HG02759 (cell line): ENCODE results near the gene PRUNE2.
"Not testable (repeated sequence)": the region's sequence is repeated elsewhere in the genome, so short reads cannot be mapped to it uniquely, and the experiment has no call there.

Source experiments
- ATAC-seq: cut with Tn5 transposase; IDR thresholded peaks from one replicate; pipeline ENCODE4 v1.9.1; 2021; ENCODE audit warnings: mild to moderate bottlenecking, moderate library complexity; ENCODE audit not compliant: unreplicated experiment

PRUNE2 gene

DNA sequence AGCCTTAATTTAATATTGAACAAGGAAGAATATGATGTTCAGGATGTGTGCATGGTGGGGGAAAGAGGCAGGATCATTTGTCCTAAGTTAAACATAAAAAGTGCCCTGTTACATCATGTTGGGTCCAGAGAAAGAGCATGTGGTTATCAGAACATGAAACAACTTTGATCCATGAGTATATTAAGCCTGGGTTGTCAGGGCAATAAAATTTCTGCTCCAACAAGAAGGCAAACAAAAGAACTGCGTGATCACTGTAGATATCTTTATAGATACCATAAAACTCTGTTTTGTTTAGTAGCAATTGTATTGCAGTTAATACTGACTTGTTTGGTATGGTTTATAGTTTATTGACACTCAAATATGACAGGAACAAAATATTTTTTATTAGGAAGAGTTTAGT lies 106.4 kb downstream of the PRUNE2 start:
- ATAC-seq, result no peak

GRCh38 chr9:76798527-76798926 lies 107.4 kb downstream of the PRUNE2 start:
- peak; percentile 44 for ATAC-seq

- ATAC-seq, result no peak
These were observed 109.6 kb downstream of the PRUNE2 start for GRCh38 chr9:76796296-76796695.

GRCh38 chr9:76793784-76794431 lies 112.0 kb downstream of the PRUNE2 start:
- ATAC-seq, result no peak

DNA sequence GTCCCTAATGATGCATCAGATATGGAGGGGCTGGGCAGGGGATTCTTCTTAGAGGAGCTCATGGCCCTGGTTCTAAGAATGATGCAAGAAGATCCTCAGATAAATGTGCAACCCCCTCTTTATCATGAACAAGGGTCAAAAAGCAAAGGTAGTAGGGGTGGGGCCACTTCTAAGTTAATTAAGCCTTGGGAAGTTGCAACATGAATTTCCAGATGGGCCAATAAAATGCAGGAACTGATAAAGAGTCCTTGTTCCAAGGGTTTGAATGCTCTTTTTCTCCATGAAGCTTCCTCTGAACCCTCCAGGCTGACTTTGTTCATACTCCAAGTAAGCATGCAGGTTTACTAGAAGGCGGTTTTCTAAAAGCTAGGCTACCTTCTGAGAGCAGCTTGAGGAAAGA lies 116.1 kb downstream of the PRUNE2 start:
- ATAC-seq, result no peak

DNA sequence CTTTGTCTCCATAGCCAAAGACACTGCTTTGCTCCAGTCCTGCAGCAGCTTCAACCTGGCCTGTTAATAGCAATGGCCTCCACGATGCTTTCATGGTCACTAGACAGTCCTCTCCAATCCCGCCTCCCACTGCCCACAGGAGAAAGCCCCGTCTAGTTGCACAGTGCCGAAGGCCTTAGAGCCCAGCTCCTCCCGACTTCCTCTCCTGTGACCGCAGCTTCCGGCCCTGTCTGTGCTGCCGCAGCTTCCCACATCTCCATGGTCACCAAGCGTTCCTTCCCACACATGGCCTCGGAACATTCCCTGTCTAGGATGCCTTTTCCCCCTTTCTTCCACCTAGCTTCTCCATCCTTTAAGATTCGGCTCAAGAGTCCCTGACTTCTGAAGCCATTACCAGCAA lies 118.2 kb downstream of the PRUNE2 start:
- ATAC-seq, result no peak

DNA sequence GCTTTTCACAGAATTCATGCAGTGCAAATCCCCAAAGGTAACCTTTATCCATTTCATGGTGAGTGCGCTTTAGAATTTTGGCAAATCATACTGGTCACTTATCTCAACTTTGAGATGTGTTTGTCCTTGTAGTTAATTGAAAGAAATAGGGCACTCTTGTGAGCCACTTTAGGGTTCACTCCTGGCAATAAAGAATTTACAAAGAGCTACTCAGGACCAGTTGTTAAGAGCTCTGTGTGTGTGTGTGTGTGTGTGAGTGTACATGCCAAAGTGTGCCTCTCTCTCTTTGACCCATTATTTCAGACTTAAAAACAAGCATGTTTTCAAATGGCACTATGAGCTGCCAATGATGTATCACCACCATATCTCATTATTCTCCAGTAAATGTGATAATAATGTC lies 120.4 kb downstream of the PRUNE2 start:
- ATAC-seq, result no peak

DNA sequence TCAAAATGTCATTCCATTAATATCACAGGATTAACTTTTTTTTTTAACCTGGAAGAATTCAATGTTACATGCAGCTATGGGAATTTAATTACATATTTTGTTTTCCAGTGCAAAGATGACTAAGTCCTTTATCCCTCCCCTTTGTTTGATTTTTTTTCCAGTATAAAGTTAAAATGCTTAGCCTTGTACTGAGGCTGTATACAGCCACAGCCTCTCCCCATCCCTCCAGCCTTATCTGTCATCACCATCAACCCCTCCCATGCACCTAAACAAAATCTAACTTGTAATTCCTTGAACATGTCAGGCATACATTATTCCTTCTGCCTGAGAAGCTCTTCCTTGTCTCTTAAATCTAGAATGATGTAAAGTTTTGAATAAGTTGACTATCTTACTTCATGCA lies 121.0 kb downstream of the PRUNE2 start:
- no peak for ATAC-seq

DNA sequence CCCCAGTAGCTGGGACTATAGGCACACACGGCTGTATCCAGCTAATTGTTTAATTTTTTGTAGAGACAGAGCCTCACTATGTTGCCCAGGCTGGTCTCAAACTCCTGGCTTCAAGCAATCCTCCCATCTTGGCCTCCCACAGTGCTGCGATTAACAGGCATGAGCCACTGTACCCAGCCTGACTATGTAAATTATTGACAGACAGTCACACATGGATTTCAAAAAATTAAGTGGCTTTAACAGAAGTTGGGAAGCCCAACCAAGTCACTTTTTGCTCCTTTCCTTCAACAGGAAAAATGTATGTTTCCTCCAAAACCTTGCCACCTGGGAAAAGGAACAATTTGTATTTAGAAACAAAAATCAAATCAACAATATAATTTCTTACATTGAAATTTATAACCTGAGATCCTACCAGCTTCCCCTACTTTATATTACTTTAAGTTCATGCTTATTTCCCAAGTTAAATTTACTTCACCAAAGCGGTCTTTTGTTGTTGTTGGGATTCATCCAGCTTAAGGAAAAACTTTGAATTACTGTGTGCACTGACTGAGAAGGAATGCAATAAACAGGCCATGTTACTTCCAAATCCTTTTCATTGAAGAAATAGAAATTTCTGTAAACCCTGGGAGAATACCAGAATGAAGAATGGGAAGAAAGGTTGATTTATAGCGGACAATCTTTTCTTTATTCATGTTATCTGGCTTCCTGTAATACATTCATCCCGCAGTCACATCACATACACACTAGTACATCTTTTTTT lies 133.0 kb downstream of the PRUNE2 start:
- ATAC-seq, result no peak

DNA sequence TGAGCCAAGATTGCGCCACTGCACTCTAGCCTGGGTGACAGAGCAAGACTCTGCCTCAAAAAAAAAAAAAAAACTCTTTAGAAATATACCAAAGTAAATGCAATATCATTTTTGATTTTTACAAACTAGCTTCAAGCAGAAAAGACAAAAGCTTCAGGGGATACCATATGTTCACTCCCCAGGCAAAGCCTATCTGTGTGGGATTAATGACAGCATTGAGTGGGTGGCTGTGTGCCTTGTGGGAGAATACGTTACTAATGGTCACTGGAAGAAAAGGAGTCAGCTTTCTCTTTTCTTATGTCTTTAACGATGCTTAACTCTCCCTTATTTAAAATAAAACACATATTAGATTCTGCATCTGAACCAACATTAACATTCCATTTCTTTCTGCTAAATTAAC lies 139.8 kb downstream of the PRUNE2 start:
- ATAC-seq, result no peak

DNA sequence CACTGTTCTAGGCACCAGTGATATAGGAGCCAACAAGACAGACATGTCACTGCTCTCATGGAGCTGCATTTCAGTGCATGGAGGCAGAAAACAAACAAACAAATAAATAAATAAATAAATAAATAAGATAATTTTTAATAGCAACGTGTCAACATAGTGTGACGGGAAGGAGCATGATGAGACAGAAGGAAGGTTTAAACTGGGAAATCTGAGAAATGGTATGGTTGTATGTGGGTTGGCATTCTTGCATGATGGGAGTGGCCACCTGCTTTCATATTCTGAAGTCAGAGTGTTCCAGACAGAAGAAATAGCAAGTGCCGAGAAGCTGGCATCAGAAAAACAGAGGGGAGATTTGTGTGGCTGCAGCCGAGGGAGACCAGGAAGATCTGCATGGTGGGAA lies 141.8 kb downstream of the PRUNE2 start, which contains the start of gene PCA3:
Gene PCA3 (plus strand): TSS at position 301 of the 400 bp plus-strand sequence.
- no peak for ATAC-seq

GRCh38 chr9:76761448-76761847 lies 144.5 kb downstream of the PRUNE2 start:
- no peak for ATAC-seq

GRCh38 chr9:76759732-76760131 lies 146.2 kb downstream of the PRUNE2 start:
- no peak for ATAC-seq

- no peak for ATAC-seq
These were observed 147.4 kb downstream of the PRUNE2 start for GRCh38 chr9:76758476-76758875.

- ATAC-seq, result no peak
These were observed 148.8 kb downstream of the PRUNE2 start for GRCh38 chr9:76756941-76757673.

DNA sequence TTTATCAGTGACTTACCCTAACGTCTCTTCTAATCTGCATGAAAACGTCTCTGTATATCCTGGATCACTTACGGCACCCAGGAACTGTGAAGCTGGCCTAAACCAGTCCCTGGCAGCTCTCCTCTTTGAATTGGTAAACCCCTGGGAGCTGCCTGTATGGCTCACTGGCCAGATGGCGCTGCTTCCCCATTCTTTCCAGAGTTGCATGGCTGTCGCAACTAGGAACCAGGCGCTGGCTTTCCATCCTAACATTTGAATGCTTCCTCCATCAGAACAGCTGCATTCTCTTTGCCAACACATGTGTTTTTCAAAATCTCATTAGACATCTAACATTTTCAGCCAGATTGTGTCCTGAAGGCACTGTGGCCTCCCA lies 149.7 kb downstream of the PRUNE2 start:
- no peak for ATAC-seq

GRCh38 chr9:76751001-76751400 lies 154.9 kb downstream of the PRUNE2 start:
- no peak for ATAC-seq

DNA sequence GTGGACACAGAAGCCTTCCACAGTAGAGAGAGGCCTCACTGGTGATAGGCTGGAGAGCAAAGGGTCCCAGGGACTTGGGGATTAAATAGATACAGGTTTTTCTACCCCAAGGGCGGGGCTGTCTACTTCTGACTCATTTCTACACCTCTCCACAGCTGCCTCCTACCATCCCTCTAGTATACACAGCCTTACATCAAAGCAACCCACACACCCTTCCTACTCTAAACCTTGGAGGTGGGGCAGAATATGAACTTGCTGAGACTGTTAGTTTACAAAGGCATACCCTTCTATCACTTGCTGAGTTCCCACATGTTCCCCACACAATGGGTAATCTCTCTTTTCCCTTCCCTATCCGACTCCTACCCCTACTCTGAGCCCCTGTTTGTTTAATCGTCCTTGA lies 161.6 kb downstream of the PRUNE2 start:
- ATAC-seq, result no peak

DNA sequence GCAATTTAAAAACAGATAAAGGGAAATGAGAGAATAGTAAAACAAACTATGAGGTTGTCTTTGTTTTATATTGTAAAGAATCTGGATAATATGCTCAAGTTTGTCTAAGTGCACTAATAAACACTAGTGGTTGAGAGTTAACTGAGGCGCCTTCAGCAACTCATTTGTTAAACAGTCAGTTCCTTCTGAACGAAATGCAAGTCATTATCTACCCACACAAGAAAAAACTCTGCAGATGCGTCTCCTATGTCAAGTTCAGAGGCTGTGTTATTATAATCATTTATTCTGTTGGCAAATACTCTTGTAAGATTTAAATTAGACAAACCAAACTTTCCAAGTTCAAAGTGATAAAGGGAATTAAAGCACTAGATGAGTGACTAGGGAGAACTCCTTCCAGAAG lies 162.0 kb downstream of the PRUNE2 start:
- ATAC-seq, result no peak

DNA sequence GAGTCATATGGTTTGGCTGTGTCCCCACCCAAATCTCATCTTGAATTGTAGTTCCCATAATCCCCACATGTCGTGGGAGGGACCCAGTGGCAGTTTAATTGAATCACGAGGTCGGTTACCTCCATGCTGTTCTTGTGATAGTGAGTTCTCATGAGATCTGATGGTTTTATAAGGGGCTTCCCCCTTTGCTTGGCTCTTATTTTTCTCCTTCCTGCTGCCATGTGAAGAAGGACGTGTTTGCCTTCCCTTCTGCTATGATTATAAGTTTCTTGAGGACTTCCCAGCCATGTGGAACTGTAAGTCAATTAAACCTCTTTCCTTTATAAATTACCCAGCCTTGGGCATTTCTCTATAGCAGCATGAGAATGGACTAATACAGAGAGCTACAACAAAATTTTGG lies 163.0 kb downstream of the PRUNE2 start:
- not testable (repeated sequence) for ATAC-seq

DNA sequence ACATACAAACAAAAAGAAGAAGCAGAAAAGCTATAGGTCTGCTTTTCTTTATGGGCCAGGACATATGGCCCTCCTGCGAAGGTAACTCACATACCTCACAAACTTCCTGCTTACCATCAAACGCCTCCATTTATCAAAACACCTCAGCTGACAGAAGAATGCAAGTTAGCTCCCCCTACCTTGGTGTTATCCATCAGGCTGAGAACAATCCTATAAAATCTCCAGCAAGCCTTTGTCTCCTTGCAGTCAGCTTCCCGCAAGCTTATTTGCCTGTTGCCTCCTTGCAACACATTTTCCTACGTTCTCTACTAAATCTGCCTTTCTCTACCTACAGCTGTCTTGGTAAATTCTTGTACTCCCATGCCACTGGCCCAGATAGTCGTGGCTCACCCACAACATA lies 164.4 kb downstream of the PRUNE2 start:
- ATAC-seq, result no peak

GRCh38 chr9:76738402-76738801 lies 167.5 kb downstream of the PRUNE2 start:
- ATAC-seq, result no peak
